GM21529 (cell line): Measurements from ENCODE around the gene MPC1.
"Not testable (repeated sequence)": the region's sequence is repeated elsewhere in the genome, so short reads cannot be mapped to it uniquely, and the experiment has no call there.

Experiments used
- ATAC-seq: cut with Tn5 transposase; IDR thresholded peaks from one replicate; pipeline ENCODE4 v1.9.1; 2021; ENCODE audit not compliant: unreplicated experiment

MPC1 gene

GRCh38 chr6:166408936-166409755, 26.4 kb upstream of the MPC1 start:
- no peak for ATAC-seq

GRCh38 chr6:166406197-166406596, 23.5 kb upstream of the MPC1 start:
- no peak for ATAC-seq

- ATAC-seq: no peak
Observed at GRCh38 chr6:166405386-166405785, 22.6 kb upstream of the MPC1 start.

- no peak for ATAC-seq
Observed at GRCh38 chr6:166402582-166403277, 20.0 kb upstream of the MPC1 start.

GRCh38 chr6:166400649-166401250, 18.0 kb upstream of the MPC1 start:
- peak; percentile 84 for ATAC-seq

- no peak for ATAC-seq
Observed at GRCh38 chr6:166400181-166400580, 17.4 kb upstream of the MPC1 start.

GRCh38 chr6:166398348-166398747, 15.6 kb upstream of the MPC1 start:
- ATAC-seq: no peak

GRCh38 chr6:166397849-166398248, 15.1 kb upstream of the MPC1 start:
- no peak for ATAC-seq

- no peak for ATAC-seq
Observed at GRCh38 chr6:166395778-166396177, 13.0 kb upstream of the MPC1 start.

GRCh38 chr6:166395351-166395750, 12.6 kb upstream of the MPC1 start:
- no peak for ATAC-seq

GRCh38 chr6:166394036-166394892, 11.5 kb upstream of the MPC1 start:
- ATAC-seq: no peak

GRCh38 chr6:166393535-166393823, 10.7 kb upstream of the MPC1 start:
- no peak for ATAC-seq

GRCh38 chr6:166392755-166393534, 10.2 kb upstream of the MPC1 start:
- not testable (repeated sequence) for ATAC-seq

GRCh38 chr6:166389119-166389518, 6.4 kb upstream of the MPC1 start:
- no peak for ATAC-seq

- no peak for ATAC-seq
Observed at GRCh38 chr6:166388290-166389004, 5.7 kb upstream of the MPC1 start.

- no peak for ATAC-seq
Observed at GRCh38 chr6:166387642-166388289, 5.0 kb upstream of the MPC1 start.

- not testable (repeated sequence) for ATAC-seq
Observed at GRCh38 chr6:166387098-166387497, 4.4 kb upstream of the MPC1 start.

GRCh38 chr6:166386111-166386510, 3.4 kb upstream of the MPC1 start:
- ATAC-seq: no peak

GRCh38 chr6:166383802-166384363, 1.1 kb upstream of the MPC1 start:
- ATAC-seq: peak; percentile 0
